ENCODE data around the gene RUFY4.

DNA sequence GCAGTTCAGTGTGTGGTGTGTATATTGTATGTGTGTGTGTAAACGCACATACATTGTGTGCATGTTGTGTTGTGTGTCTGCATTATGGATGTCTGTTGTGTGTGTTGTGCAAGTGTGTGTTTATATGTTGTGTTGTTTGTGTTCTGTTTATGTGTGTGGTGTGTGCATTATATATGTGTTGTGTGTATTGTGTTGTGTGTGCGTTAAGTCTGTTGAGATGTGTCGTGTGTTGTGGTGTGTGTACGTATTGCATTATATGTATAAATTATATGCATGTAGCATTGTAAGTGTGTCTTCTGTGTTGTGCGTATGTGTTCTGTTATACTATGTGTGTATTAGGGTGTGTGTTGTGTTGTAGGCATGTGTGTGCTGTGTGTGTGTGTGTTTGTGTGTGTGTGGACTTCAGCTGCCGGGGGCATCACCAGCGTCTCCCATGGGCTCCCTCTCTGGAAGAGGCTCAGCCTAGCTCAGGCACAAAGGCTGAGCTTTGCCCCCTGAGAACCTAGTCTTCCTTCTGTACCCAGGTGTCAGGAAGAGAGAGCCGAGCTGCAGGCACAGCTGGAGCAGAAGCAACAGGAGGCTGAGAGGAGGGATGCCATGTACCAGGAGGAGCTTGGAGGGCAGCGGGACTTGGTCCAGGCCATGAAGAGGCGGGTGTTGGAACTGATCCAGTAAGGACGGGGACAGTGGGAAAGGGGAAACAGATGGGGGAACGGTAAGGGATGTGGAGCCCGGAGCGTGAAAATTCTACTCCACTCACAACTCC is 13.7 kb downstream of the RUFY4 start:
- TF ChIP-seq, protein P1, sequence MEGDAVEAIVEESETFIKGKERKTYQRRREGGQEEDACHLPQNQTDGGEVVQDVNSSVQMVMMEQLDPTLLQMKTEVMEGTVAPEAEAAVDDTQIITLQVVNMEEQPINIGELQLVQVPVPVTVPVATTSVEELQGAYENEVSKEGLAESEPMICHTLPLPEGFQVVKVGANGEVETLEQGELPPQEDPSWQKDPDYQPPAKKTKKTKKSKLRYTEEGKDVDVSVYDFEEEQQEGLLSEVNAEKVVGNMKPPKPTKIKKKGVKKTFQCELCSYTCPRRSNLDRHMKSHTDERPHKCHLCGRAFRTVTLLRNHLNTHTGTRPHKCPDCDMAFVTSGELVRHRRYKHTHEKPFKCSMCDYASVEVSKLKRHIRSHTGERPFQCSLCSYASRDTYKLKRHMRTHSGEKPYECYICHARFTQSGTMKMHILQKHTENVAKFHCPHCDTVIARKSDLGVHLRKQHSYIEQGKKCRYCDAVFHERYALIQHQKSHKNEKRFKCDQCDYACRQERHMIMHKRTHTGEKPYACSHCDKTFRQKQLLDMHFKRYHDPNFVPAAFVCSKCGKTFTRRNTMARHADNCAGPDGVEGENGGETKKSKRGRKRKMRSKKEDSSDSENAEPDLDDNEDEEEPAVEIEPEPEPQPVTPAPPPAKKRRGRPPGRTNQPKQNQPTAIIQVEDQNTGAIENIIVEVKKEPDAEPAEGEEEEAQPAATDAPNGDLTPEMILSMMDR (conservative IDR thresholded peaks at IDR 0.05; ENCODE audit: low read length), result no peak
- no peak for TF ChIP-seq EZH2phosphoT487 (IDR thresholded peaks at IDR 0.05; ENCODE audit: borderline replicate concordance)
